ENCODE data around the gene ACYP2. TPM values are rescaled to one million over a fixed set of nuclear protein-coding genes. Genes with fewer than 3 reads are reported as not detected.

The ACYP2 gene
- total RNA-seq, 1 donor from 2014 or later: 9.0 TPM

GRCh38 chr2:54342603-54343002, 227.2 kb downstream of the ACYP2 start:
- TF ChIP-seq CTCF (IDR thresholded peaks at IDR 0.05; ENCODE audit: insufficient read depth, low read length, severe bottlenecking): no peak
- no peak for FAIRE-seq
- H3K27me3 ChIP-seq (ENCODE audit: control insufficient read depth, insufficient read depth, low read length): peaks cover 2% of the 10 kb centered on the region
- no peak for DNase-seq (ENCODE audit: low read depth)
- no peak overlapping the region for H3K4me3 ChIP-seq (ENCODE audit: low read depth, low read length)
- H3K36me3 ChIP-seq (ENCODE audit: control insufficient read depth, insufficient read depth, low read length): no peaks in the 10 kb centered on the region

- DNase-seq (ENCODE audit: low read depth): no peak
- peaks cover 2% of the 10 kb centered on the region for H3K27me3 ChIP-seq (ENCODE audit: control insufficient read depth, insufficient read depth, low read length)
- no peak overlapping the region for H3K4me3 ChIP-seq (ENCODE audit: low read depth, low read length)
- TF ChIP-seq CTCF (IDR thresholded peaks at IDR 0.05; ENCODE audit: insufficient read depth, low read length, severe bottlenecking): no peak
- no peak for FAIRE-seq
- H3K36me3 ChIP-seq (ENCODE audit: control insufficient read depth, insufficient read depth, low read length): no peaks in the 10 kb centered on the region
These were observed 232.2 kb downstream of the ACYP2 start for GRCh38 chr2:54347622-54348021.

GRCh38 chr2:54348646-54349045, 233.2 kb downstream of the ACYP2 start:
- DNase-seq (ENCODE audit: low read depth) (no peak), FAIRE-seq (no peak)
- Histone ChIP-seq H3K27me3 (ENCODE audit: control insufficient read depth, insufficient read depth, low read length) (peaks cover 2% of the 10 kb centered on the region), H3K36me3 (ENCODE audit: control insufficient read depth, insufficient read depth, low read length) (no peaks in the 10 kb centered on the region), H3K4me3 (ENCODE audit: low read depth, low read length) (no peak overlapping the region)
- TF ChIP-seq CTCF (IDR thresholded peaks at IDR 0.05; ENCODE audit: insufficient read depth, low read length, severe bottlenecking): no peak

GRCh38 chr2:54350426-54350825, 235.0 kb downstream of the ACYP2 start:
- no peak for TF ChIP-seq CTCF (IDR thresholded peaks at IDR 0.05; ENCODE audit: insufficient read depth, low read length, severe bottlenecking)
- no peak for DNase-seq (ENCODE audit: low read depth)
- no peaks in the 10 kb centered on the region for H3K36me3 ChIP-seq (ENCODE audit: control insufficient read depth, insufficient read depth, low read length)
- FAIRE-seq: no peak
- H3K27me3 ChIP-seq (ENCODE audit: control insufficient read depth, insufficient read depth, low read length): peaks cover 2% of the 10 kb centered on the region
- no peak overlapping the region for H3K4me3 ChIP-seq (ENCODE audit: low read depth, low read length)

GRCh38 chr2:54353216-54353615, 237.8 kb downstream of the ACYP2 start:
- DNase-seq (ENCODE audit: low read depth): no peak
- no peaks in the 10 kb centered on the region for H3K36me3 ChIP-seq (ENCODE audit: control insufficient read depth, insufficient read depth, low read length)
- FAIRE-seq: no peak
- TF ChIP-seq CTCF (IDR thresholded peaks at IDR 0.05; ENCODE audit: insufficient read depth, low read length, severe bottlenecking): no peak
- H3K4me3 ChIP-seq (ENCODE audit: low read depth, low read length): no peak overlapping the region
- no peaks in the 10 kb centered on the region for H3K27me3 ChIP-seq (ENCODE audit: control insufficient read depth, insufficient read depth, low read length)

Other genes starting within 250 kb of the ACYP2 start
- gene PSME4, start 144.6 kb upstream of the ACYP2 start, total RNA-seq: 31.3 and 39.8 TPM in 2 replicates
- gene TSPYL6, start 140.6 kb downstream of the ACYP2 start, total RNA-seq: not detected in 2 replicates

Data from bronchial epithelial cell (primary cell).